Myocyte (in vitro differentiated cells): ENCODE results near the gene RECQL. TPM values are rescaled to one million over a fixed set of nuclear protein-coding genes. Genes with fewer than 3 reads are reported as not detected.
A peak's percentile ranks its signal among the peaks of the same experiment; 100 is the strongest.
"Not testable (repeated sequence)": the region's sequence is repeated elsewhere in the genome, so short reads cannot be mapped to it uniquely, and the experiment has no call there.

ENCODE experiments used
- DNase-seq: peaks from one replicate; pipeline ENCODE4 v3.0.0-alpha.2; 2012; ENCODE audit warnings: low read depth
- total RNA-seq: library from RNA; depleted of rRNA; stranded (reverse); fragments of >200 nt; gene quantifications from 2 replicates; pipeline ENCODE4 v1.2.3, GENCODE V29; 2014

The RECQL gene
- total RNA-seq, 1 donor from 2014 or later, result 54.1 TPM

DNA sequence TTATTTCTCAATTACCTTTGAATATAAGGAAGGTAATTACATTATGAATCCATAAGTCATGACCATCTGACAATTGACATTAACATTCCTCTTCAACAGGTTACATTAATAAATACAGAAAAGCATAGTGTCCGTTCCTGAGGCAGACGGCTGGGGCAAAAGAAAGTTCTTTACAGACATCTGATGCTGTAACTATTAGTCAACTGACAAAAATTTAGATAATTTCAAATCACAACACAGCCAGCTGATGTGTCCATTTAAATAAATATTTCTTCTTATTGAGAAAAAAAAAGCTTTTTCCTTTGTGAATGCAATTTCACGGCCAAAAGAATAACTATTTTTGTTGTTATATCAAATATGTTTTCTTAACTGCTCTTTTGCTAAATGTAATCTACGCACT is 73.2 kb downstream of the RECQL start:
- peak; percentile 21 for DNase-seq

DNA sequence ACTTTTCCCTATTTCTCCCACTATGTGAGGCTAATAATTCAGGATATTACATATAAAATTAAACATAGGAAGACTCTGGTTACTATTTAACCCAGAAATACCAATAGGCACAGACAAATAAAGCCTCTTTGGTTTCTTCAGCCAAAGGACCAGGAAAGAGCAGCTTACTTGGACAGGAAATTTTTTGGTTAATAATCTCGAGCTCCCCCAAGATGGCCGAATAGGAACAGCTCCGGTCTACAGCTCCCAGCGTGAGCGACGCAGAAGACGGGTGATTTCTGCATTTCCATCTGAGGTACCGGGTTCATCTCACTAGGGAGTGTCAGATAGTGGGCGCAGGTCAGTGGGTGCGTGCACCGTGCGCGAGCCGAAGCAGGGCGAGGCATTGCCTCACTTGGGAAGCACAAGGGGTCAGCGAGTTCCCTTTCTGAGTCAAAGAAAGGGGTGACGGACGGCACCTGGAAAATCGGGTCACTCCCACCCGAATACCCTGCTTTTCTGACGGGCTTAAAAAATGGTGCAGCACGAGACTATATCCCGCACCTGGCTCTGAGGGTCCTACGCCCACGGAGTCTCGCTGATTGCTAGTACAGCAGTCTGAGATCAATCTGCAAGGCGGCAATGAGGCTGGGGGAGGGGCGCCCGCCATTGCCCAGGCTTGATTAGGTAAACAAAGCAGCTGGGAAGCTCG is 82.3 kb downstream of the RECQL start:
- DNase-seq, result not testable (repeated sequence)

Other genes with a start within 250 kb of the RECQL start
- 0.05 TPM in 1 of 2 replicates, not detected in the other for gene SLCO1A2, start 166.7 kb downstream of the RECQL start, total RNA-seq
- gene IAPP, start 128.7 kb downstream of the RECQL start, total RNA-seq, result not detected in 2 replicates
- gene PYROXD1, start 64.0 kb downstream of the RECQL start, total RNA-seq, result 13.0 and 15.2 TPM in 2 replicates
- 54.9 and 65.6 TPM in 2 replicates for gene GOLT1B, start 154 bp upstream of the RECQL start, total RNA-seq
- gene SPX, start 24.7 kb upstream of the RECQL start, total RNA-seq, result 4.9 and 8.7 TPM in 2 replicates
- not detected in 2 replicates for gene GYS2, start 103.2 kb upstream of the RECQL start, total RNA-seq
- gene LDHB, start 156.2 kb upstream of the RECQL start, total RNA-seq, result 575 and 625 TPM in 2 replicates